HEK293T (cell line): ENCODE measurements around the gene UCP3.
A peak's percentile ranks its signal among the peaks of the same experiment; 100 is the strongest.
"Not testable (repeated sequence)": the region's sequence is repeated elsewhere in the genome, so short reads cannot be mapped to it uniquely, and the experiment has no call there.

ENCODE experiments used
- CTCF ChIA-PET: fragments of 350-600 bp; formaldehyde crosslinking; extraction: SDS; loops from one replicate; lab custom pipeline; 2021; ENCODE audit warnings: antibody characterized with exemption, inconsistent platforms; lab: Yijun Ruan, JAX
- POLR2A ChIA-PET: fragments of 350-600 bp; formaldehyde crosslinking; extraction: SDS; loops from one replicate; lab custom pipeline; 2020; ENCODE audit warnings: antibody characterized with exemption, inconsistent platforms; lab: Yijun Ruan, JAX
- DNase-seq: peaks from one replicate; pipeline ENCODE4 v3.0.0; 2012; ENCODE audit warnings: mixed read lengths; ENCODE audit errors: extremely low spot score
- ARNT ChIP-seq: fragments of 450-650 bp; IDR thresholded peaks from 2 replicates; pipeline ENCODE4 v1.6.1; 2017; ENCODE audit warnings: mild to moderate bottlenecking
- BHLHE40 ChIP-seq: fragments of 450-650 bp; IDR thresholded peaks from 2 replicates; pipeline ENCODE4 v1.6.1; 2016; ENCODE audit warnings: mild to moderate bottlenecking, moderate library complexity, borderline replicate concordance
- CTBP1 ChIP-seq: fragments of 450-650 bp; IDR thresholded peaks from 2 replicates; pipeline ENCODE4 v1.6.1; 2016; ENCODE audit warnings: borderline replicate concordance
- ELF4 ChIP-seq: fragments of 450-650 bp; IDR thresholded peaks from 2 replicates; pipeline ENCODE4 v1.6.1; 2017; ENCODE audit warnings: antibody characterized with exemption
- FOXA1 ChIP-seq: fragments of 450-650 bp; IDR thresholded peaks from 2 replicates; pipeline ENCODE4 v1.6.1; 2016; ENCODE audit warnings: mild to moderate bottlenecking
- FOXK2 ChIP-seq: fragments of 450-650 bp; IDR thresholded peaks from 2 replicates; pipeline ENCODE4 v1.6.1; 2016; ENCODE audit warnings: mild to moderate bottlenecking
- FOXM1 ChIP-seq: fragments of 450-650 bp; IDR thresholded peaks from 2 replicates; pipeline ENCODE4 v1.6.1; 2017; ENCODE audit warnings: mild to moderate bottlenecking, borderline replicate concordance
- HDGF ChIP-seq: fragments of 450-650 bp; IDR thresholded peaks from 2 replicates; pipeline ENCODE4 v1.6.1; 2017; ENCODE audit warnings: antibody characterized with exemption, borderline replicate concordance
- L3MBTL2 ChIP-seq: fragments of 450-650 bp; conservative IDR thresholded peaks from 2 replicates; pipeline ENCODE4 v1.6.1; 2016; ENCODE audit warnings: mild to moderate bottlenecking
- LEF1 ChIP-seq: fragments of 450-650 bp; IDR thresholded peaks from 2 replicates; pipeline ENCODE4 v1.6.1; 2017; ENCODE audit warnings: mild to moderate bottlenecking, borderline replicate concordance
- NFRKB ChIP-seq: fragments of 450-650 bp; IDR thresholded peaks from 2 replicates; pipeline ENCODE4 v1.6.1; 2016; ENCODE audit warnings: mild to moderate bottlenecking, moderate library complexity
- PKNOX1 ChIP-seq: fragments of 450-650 bp; IDR thresholded peaks from 2 replicates; pipeline ENCODE4 v1.6.1; 2016
- SP1 ChIP-seq: fragments of 450-650 bp; IDR thresholded peaks from 2 replicates; pipeline ENCODE4 v1.6.1; 2017
- SUZ12 ChIP-seq: fragments of 450-650 bp; IDR thresholded peaks from 2 replicates; pipeline ENCODE4 v1.6.1; 2016; ENCODE audit warnings: mild to moderate bottlenecking
- TARDBP ChIP-seq: fragments of 450-650 bp; IDR thresholded peaks from 2 replicates; pipeline ENCODE4 v1.6.1; 2016
- ZNF384 ChIP-seq: fragments of 450-650 bp; IDR thresholded peaks from 2 replicates; pipeline ENCODE4 v1.6.1; 2016

UCP3 gene

GRCh38 chr11:73989156-73989555, 19.7 kb downstream of the UCP3 start:
- TF ChIP-seq PKNOX1 = no peak
- no peak for TF ChIP-seq HDGF
- TF ChIP-seq CTBP1 = no peak
- TF ChIP-seq ZNF384 = no peak
- TF ChIP-seq SUZ12 = no peak
- no peak for TF ChIP-seq ARNT
- ChIA-PET POLR2A (no interaction called here), CTCF (no interaction called here)
- DNase-seq = no peak

GRCh38 chr11:73988227-73988626, 20.7 kb downstream of the UCP3 start:
- DNase-seq = no peak
- CTCF ChIA-PET = no interaction called here
- TF ChIP-seq ELF4 (no peak), NFRKB (no peak), TARDBP (no peak), PKNOX1 (no peak), FOXA1 (no peak)
- POLR2A ChIA-PET = no interaction called here

- POLR2A ChIA-PET, DNase-seq, CTCF ChIA-PET: not testable (repeated sequence)
Observed at GRCh38 chr11:73985661-73986060, 23.2 kb downstream of the UCP3 start.

- TF ChIP-seq FOXM1 (no peak), NFRKB (0 out of 2 replicates have a peak, but pooled peaks have one; percentile 37), L3MBTL2 (peak; percentile 42; the same call in 1 of the 2 replicates), CTBP1 (peak; percentile 20; the same call in 1 of the 2 replicates), TARDBP (0 out of 2 replicates have a peak, but pooled peaks have one; percentile 18), PKNOX1 (no peak), LEF1 (no peak), ELF4 (no peak), FOXA1 (no peak), ARNT (no peak), FOXK2 (no peak), BHLHE40 (no peak), SUZ12 (no peak), HDGF (no peak), ZNF384 (no peak), SP1 (no peak)
- POLR2A ChIA-PET = interaction anchor here (1.0 to 2.5 kb wide), 6 partner anchors 11 to 608 kb away, joined by 3 to 16 read pairs (median 4); partner anchors contain the start of genes C2CD3, POLD3 and PPME1
- CTCF ChIA-PET = no interaction called here
- DNase-seq = peak; percentile 31
Observed at GRCh38 chr11:73983741-73984538, 24.9 kb downstream of the UCP3 start.

GRCh38 chr11:73982990-73983740, 25.7 kb downstream of the UCP3 start:
- TF ChIP-seq CTBP1 (no peak), ARNT (no peak), NFRKB (no peak), PKNOX1 (peak; percentile 39), LEF1 (no peak), L3MBTL2 (peak; percentile 93), FOXM1 (peak; percentile 79), FOXK2 (no peak)

More at GRCh38 chr11:73982990-73983740, 25.7 kb downstream of the UCP3 start:
- ChIA-PET CTCF (no interaction called here), POLR2A (interaction anchor here (0.6 to 2.5 kb wide), 24 partner anchors 9 to 609 kb away, joined by 3 to 16 read pairs (median 4); partner anchors contain the start of genes C2CD3, FAM168A, LIPT2 and POLD3)
- peak; percentile 96 for DNase-seq
